CD8-positive, alpha-beta memory T cell (primary cell): Measurements from ENCODE around the gene KHNYN. TPM values are rescaled to one million over a fixed set of nuclear protein-coding genes. Genes with fewer than 3 reads are reported as not detected.

Source experiments
- CTCF ChIA-PET: fragments of 350-600 bp; sonication (Branson Sonifier 250); formaldehyde crosslinking; loops from one replicate; lab custom pipeline; 2021; ENCODE audit warnings: antibody characterized with exemption; lab: Charles Lee
- POLR2A ChIA-PET: fragments of 350-600 bp; sonication (Branson Sonifier 250); formaldehyde crosslinking; loops from one replicate; lab custom pipeline; 2021; ENCODE audit warnings: antibody characterized with exemption; lab: Charles Lee
- DNase-seq, 5 donors: peaks; one replicate each; pipeline versions ENCODE4 v3.0.0 to v3.0.0-alpha.2; 2020 to 2022; ENCODE audit warnings: mixed read lengths in 1 of 5
- H3K27ac ChIP-seq: one replicate; pipeline ENCODE4 v1.7.0; 2013; ENCODE audit warnings: low read depth, mild to moderate bottlenecking, low read length, moderate library complexity
- H3K27me3 ChIP-seq: 2 replicates; pipeline ENCODE4 v1.7.0; 2013; ENCODE audit warnings: low read length, mild to moderate bottlenecking; ENCODE audit not compliant: insufficient read depth, poor library complexity, severe bottlenecking
- H3K36me3 ChIP-seq: 2 replicates; pipeline ENCODE4 v1.7.0; 2013; ENCODE audit warnings: mild to moderate bottlenecking, low read length, moderate library complexity; ENCODE audit not compliant: insufficient read depth
- H3K4me1 ChIP-seq: 2 replicates; pipeline ENCODE4 v1.7.0; 2013; ENCODE audit warnings: mild to moderate bottlenecking, low read length, moderate library complexity; ENCODE audit not compliant: insufficient read depth
- H3K4me3 ChIP-seq: 2 replicates; pipeline ENCODE4 v1.7.0; 2013; ENCODE audit warnings: mild to moderate bottlenecking, low read length
- H3K9me3 ChIP-seq: 2 replicates; pipeline ENCODE4 v1.7.0; 2013; ENCODE audit warnings: mild to moderate bottlenecking, low read length
- H3K27ac Mint-ChIP-seq, 8 donors: one replicate each; pipeline ENCODE4 v1.8.0; 2020 to 2021; ENCODE audit warnings: mixed read lengths in 8 of 8, mild to moderate bottlenecking in 6 of 8, inconsistent platforms in 3 of 8, moderate library complexity in 3 of 8
- H3K27me3 Mint-ChIP-seq, 2 donors: one replicate each; pipeline ENCODE4 v1.8.0; 2020 to 2021; ENCODE audit warnings: mixed read lengths in 2 of 2, mild to moderate bottlenecking in 1 of 2, moderate library complexity in 1 of 2
- H3K36me3 Mint-ChIP-seq, 3 donors: one replicate each; pipeline ENCODE4 v1.8.0; 2020 to 2021; ENCODE audit warnings: mixed read lengths in 3 of 3, inconsistent platforms in 1 of 3, mild to moderate bottlenecking in 1 of 3
- H3K4me1 Mint-ChIP-seq, 3 donors: one replicate each; pipeline ENCODE4 v1.8.0; 2020 to 2021; ENCODE audit warnings: mixed read lengths in 3 of 3, inconsistent platforms in 1 of 3, mild to moderate bottlenecking in 1 of 3
- H3K4me3 Mint-ChIP-seq, 7 donors: one replicate each; pipeline ENCODE4 v1.8.0; 2020 to 2021; ENCODE audit warnings: mixed read lengths in 7 of 7, mild to moderate bottlenecking in 6 of 7, moderate library complexity in 4 of 7, inconsistent platforms in 2 of 7
- H3K9me3 Mint-ChIP-seq, 5 donors: one replicate each; pipeline ENCODE4 v1.8.0; 2020 to 2022; ENCODE audit warnings: mixed read lengths in 5 of 5, mild to moderate bottlenecking in 3 of 5, moderate library complexity in 2 of 5, inconsistent platforms in 1 of 5
- polyA plus RNA-seq: library from polyadenylated mRNA; unstranded; fragments of 300-500 nt; fragmentation: Illumina TruSeq; gene quantifications from one replicate; pipeline ENCODE4 v1.2.3, GENCODE V29; 2021
- total RNA-seq, 2 experiments: library from RNA; stranded (reverse); gene quantifications; one replicate each; pipeline ENCODE4 v1.2.3, GENCODE V29; 2021

KHNYN gene
- total and polyA plus RNA-seq, 3 experiments from 2014 or later: 21.1 to 72.3 (median 68.8) TPM

- Mint-ChIP-seq H3K36me3 (no peaks in the 10 kb centered on the region), H3K4me1 (no peaks in the 10 kb centered on the region), H3K27ac (no peak overlapping the region), H3K27me3 (peaks cover 7 to 9% of the 10 kb centered on the region in 2 donors), H3K4me3 (no peak overlapping the region), H3K9me3 (no peaks in the 10 kb centered on the region)
- H3K4me1 ChIP-seq: peaks cover 9% of the 10 kb centered on the region
- H3K36me3 ChIP-seq: no peaks in the 10 kb centered on the region
- no peak overlapping the region for H3K27ac ChIP-seq
- no peak overlapping the region for H3K4me3 ChIP-seq
- ChIA-PET CTCF (interaction anchor here (1.0 to 1.9 kb wide), 4 partner anchors 14 to 110 kb away, joined by 3 to 8 read pairs (median 3); no protein-coding TSS in a partner anchor), POLR2A (no interaction called here)
- no peaks in the 10 kb centered on the region for H3K9me3 ChIP-seq
- no peaks in the 10 kb centered on the region for H3K27me3 ChIP-seq
- DNase-seq: no peak
These were observed 11.8 kb upstream of the KHNYN start for GRCh38 chr14:24417832-24418491.

GRCh38 chr14:24418492-24418873, 11.3 kb upstream of the KHNYN start:
- Mint-ChIP-seq H3K27ac (no peak overlapping the region), H3K9me3 (no peaks in the 10 kb centered on the region), H3K27me3 (peaks cover 7 to 9% of the 10 kb centered on the region in 2 donors), H3K4me1 (no peaks in the 10 kb centered on the region), H3K36me3 (no peaks in the 10 kb centered on the region), H3K4me3 (no peak overlapping the region)
- peaks cover 9% of the 10 kb centered on the region for H3K4me1 ChIP-seq
- CTCF ChIA-PET: interaction anchor here (0.8 to 1.9 kb wide), 7 partner anchors 11 to 110 kb away, joined by 3 to 8 read pairs (median 3); partner anchors contain the start of genes CBLN3 and KHNYN
- no peak overlapping the region for H3K4me3 ChIP-seq
- no peak for DNase-seq
- H3K27me3 ChIP-seq: no peaks in the 10 kb centered on the region
- H3K36me3 ChIP-seq: no peaks in the 10 kb centered on the region
- H3K9me3 ChIP-seq: no peaks in the 10 kb centered on the region
- H3K27ac ChIP-seq: no peak overlapping the region
- POLR2A ChIA-PET: interaction anchor here (0.7 to 1.2 kb wide), 2 partner anchors 11 to 13 kb away, joined by 3 to 4 read pairs; partner anchors contain the start of genes CBLN3 and KHNYN

GRCh38 chr14:24422261-24422660, 7.5 kb upstream of the KHNYN start:
- H3K27ac Mint-ChIP-seq: no peak overlapping the region
- H3K27ac ChIP-seq: no peak overlapping the region
- H3K36me3 Mint-ChIP-seq: no peaks in the 10 kb centered on the region
- no peaks in the 10 kb centered on the region for H3K27me3 ChIP-seq
- no peaks in the 10 kb centered on the region for H3K9me3 ChIP-seq
- ChIA-PET CTCF (interaction anchor here (4.2 to 22.1 kb wide), 2 partner anchors 9 to 87 kb away, joined by 15 to 486 read pairs; partner anchors contain the start of genes ADCY4 and RIPK3), POLR2A (no interaction called here)
- H3K4me3 Mint-ChIP-seq: no peak overlapping the region
- H3K27me3 Mint-ChIP-seq: peaks cover 7 to 9% of the 10 kb centered on the region in 2 donors
- peaks cover 32% of the 10 kb centered on the region for H3K4me1 ChIP-seq
- DNase-seq: no peak
- H3K36me3 ChIP-seq: no peaks in the 10 kb centered on the region
- no peak overlapping the region for H3K4me3 ChIP-seq
- no peaks in the 10 kb centered on the region for H3K9me3 Mint-ChIP-seq
- H3K4me1 Mint-ChIP-seq: peaks cover 7 to 19% (median 17%) of the 10 kb centered on the region in 3 donors

- Mint-ChIP-seq H3K36me3 (no peaks in the 10 kb centered on the region), H3K9me3 (no peaks in the 10 kb centered on the region), H3K27me3 (peaks cover 7 to 9% of the 10 kb centered on the region in 2 donors), H3K27ac (no peak overlapping the region), H3K4me3 (no peak overlapping the region), H3K4me1 (peaks cover 8 to 23% (median 17%) of the 10 kb centered on the region in 3 donors)
- CTCF ChIA-PET: interaction anchor here (3.6 to 22.1 kb wide), 3 partner anchors 9 to 87 kb away, joined by 14 to 486 read pairs (median 15); partner anchors contain the start of genes ADCY4 and RIPK3
- H3K9me3 ChIP-seq: no peaks in the 10 kb centered on the region
- H3K27me3 ChIP-seq: no peaks in the 10 kb centered on the region
- peaks cover 37% of the 10 kb centered on the region for H3K4me1 ChIP-seq
- no peak overlapping the region for H3K4me3 ChIP-seq
- POLR2A ChIA-PET: no interaction called here
- no peak for DNase-seq
- H3K36me3 ChIP-seq: no peaks in the 10 kb centered on the region
- H3K27ac ChIP-seq: no peak overlapping the region
These were observed 6.8 kb upstream of the KHNYN start for GRCh38 chr14:24422694-24423601.

GRCh38 chr14:24425704-24426103, 4.0 kb upstream of the KHNYN start:
- Histone ChIP-seq H3K27me3 (no peaks in the 10 kb centered on the region), H3K36me3 (no peaks in the 10 kb centered on the region), H3K27ac (no peak overlapping the region), H3K9me3 (no peaks in the 10 kb centered on the region), H3K4me3 (no peak overlapping the region), H3K4me1 (peaks cover 55% of the 10 kb centered on the region)
- H3K27me3 Mint-ChIP-seq: no peaks in the 10 kb centered on the region
- peaks cover 0 to 7% (median 0%) of the 10 kb centered on the region in 3 donors for H3K36me3 Mint-ChIP-seq
- no peaks in the 10 kb centered on the region for H3K9me3 Mint-ChIP-seq
- CTCF ChIA-PET: interaction anchor here (0.6 to 22.1 kb wide), 6 partner anchors 10 to 183 kb away, joined by 3 to 486 read pairs (median 4); partner anchors contain the start of genes ADCY4, RIPK3 and TINF2
- POLR2A ChIA-PET: no interaction called here
- H3K4me1 Mint-ChIP-seq: peaks cover 14 to 36% (median 25%) of the 10 kb centered on the region in 3 donors
- peak overlapping the region in 1 of 7 donors; percentile 51 for H3K4me3 Mint-ChIP-seq
- H3K27ac Mint-ChIP-seq: peak overlapping the region in 4 of 8 donors; percentile 1 to 71 (median 23)
- DNase-seq: no peak

GRCh38 chr14:24426150-24426911, 3.4 kb upstream of the KHNYN start:
- no peak for DNase-seq
- Histone ChIP-seq H3K27ac (no peak overlapping the region), H3K4me3 (no peak overlapping the region), H3K36me3 (no peaks in the 10 kb centered on the region), H3K9me3 (no peaks in the 10 kb centered on the region), H3K27me3 (no peaks in the 10 kb centered on the region), H3K4me1 (peaks cover 61% of the 10 kb centered on the region)
- peak overlapping the region in 1 of 7 donors; percentile 59 for H3K4me3 Mint-ChIP-seq
- H3K36me3 Mint-ChIP-seq: peaks cover 0 to 12% (median 0%) of the 10 kb centered on the region in 3 donors
- ChIA-PET POLR2A (no interaction called here), CTCF (interaction anchor here (1.5 to 22.1 kb wide), 5 partner anchors 11 to 184 kb away, joined by 3 to 486 read pairs (median 14); partner anchors contain the start of genes ADCY4, CIDEB, LTB4R2 and RIPK3)
- peaks cover 20 to 42% (median 31%) of the 10 kb centered on the region in 3 donors for H3K4me1 Mint-ChIP-seq
- no peaks in the 10 kb centered on the region for H3K9me3 Mint-ChIP-seq
- H3K27ac Mint-ChIP-seq: peak overlapping the region in 5 of 8 donors; percentile 37 to 71 (median 54)
- no peaks in the 10 kb centered on the region for H3K27me3 Mint-ChIP-seq

- Mint-ChIP-seq H3K36me3 (peaks cover 0 to 19% (median 2%) of the 10 kb centered on the region in 3 donors), H3K27me3 (no peaks in the 10 kb centered on the region), H3K4me3 (peak overlapping the region in 1 of 7 donors; percentile 59), H3K4me1 (peaks cover 27 to 49% (median 38%) of the 10 kb centered on the region in 3 donors), H3K27ac (peak overlapping the region in 4 of 8 donors; percentile 25 to 72 (median 62)), H3K9me3 (no peaks in the 10 kb centered on the region)
- DNase-seq: peak in 1 of 5 donors; percentile 29
- Histone ChIP-seq H3K9me3 (no peaks in the 10 kb centered on the region), H3K27ac (no peak overlapping the region), H3K4me1 (peaks cover 68% of the 10 kb centered on the region), H3K27me3 (no peaks in the 10 kb centered on the region), H3K36me3 (no peaks in the 10 kb centered on the region), H3K4me3 (no peak overlapping the region)
- ChIA-PET POLR2A (no interaction called here), CTCF (interaction anchor here (5.9 to 22.1 kb wide), 2 partner anchors 91 to 118 kb away, joined by 48 to 486 read pairs; partner anchors contain the start of genes ADCY4, CIDEB, LTB4R2 and RIPK3)
These were observed 2.7 kb upstream of the KHNYN start for GRCh38 chr14:24426912-24427536.
